Transverse colon (tissue), 4 donors: Measurements from ENCODE around the gene PPP1R12B. TPM values are rescaled to one million over a fixed set of nuclear protein-coding genes. Genes with fewer than 3 reads are reported as not detected.
"Not testable (repeated sequence)": the region's sequence is repeated elsewhere in the genome, so short reads cannot be mapped to it uniquely, and the experiment has no call there.

Source experiments
- DNase-seq: peaks from one replicate; pipeline ENCODE4 v3.0.0-alpha.2; 2019
- H3K27ac ChIP-seq, 4 donors: fragments of 200-600 bp; sonication (generic); 2 replicates each; pipeline ENCODE4 v1.5.1; 2016 to 2018; ENCODE audit warnings: inconsistent platforms in 4 of 4
- H3K27me3 ChIP-seq: fragments of 200-600 bp; sonication (generic); 2 replicates; pipeline ENCODE4 v1.5.1; 2017; ENCODE audit warnings: inconsistent platforms
- H3K36me3 ChIP-seq, 4 donors: fragments of 200-600 bp; sonication (generic); 2 replicates each; pipeline ENCODE4 v1.5.1; 2017 to 2019; ENCODE audit warnings: inconsistent platforms in 4 of 4
- H3K4me1 ChIP-seq, 4 donors: fragments of 200-600 bp; sonication (generic); 2 replicates each; pipeline ENCODE4 v1.5.1; 2017 to 2020; ENCODE audit warnings: inconsistent platforms in 4 of 4
- H3K4me3 ChIP-seq, 4 donors: fragments of 200-600 bp; sonication (generic); 1 replicate in 1 of 4; 2 replicates in 3 of 4; pipeline versions ENCODE4 v1.5.1 to v1.6.1; 2017 to 2019; ENCODE audit warnings: inconsistent platforms in 4 of 4
- H3K9me3 ChIP-seq, 2 donors: fragments of 200-600 bp; sonication (generic); 2 replicates each; pipeline ENCODE4 v1.5.1; 2017 to 2019; ENCODE audit warnings: inconsistent platforms in 2 of 2
- EP300 ChIP-seq: sonication (generic); formaldehyde crosslinking; IDR thresholded peaks from one replicate; pipeline ENCODE4 v1.6.1; 2017; ENCODE audit warnings: antibody characterized with exemption, low read depth
- POLR2A ChIP-seq: fragments of 450-650 bp; IDR thresholded peaks from one replicate; pipeline ENCODE4 v1.6.1; 2016; ENCODE audit warnings: antibody characterized with exemption, mild to moderate bottlenecking, moderate library complexity
- POLR2AphosphoS5 ChIP-seq, 3 donors: sonication (generic); formaldehyde crosslinking; IDR thresholded peaks; one replicate each; pipeline ENCODE4 v1.6.1; 2016; ENCODE audit warnings: antibody characterized with exemption in 3 of 3
- WGBS, 2 donors: methylation state at CpG; one replicate each; pipeline ENCODE4 v1.1.5; 2018; ENCODE audit warnings: low coverage in 1 of 2; 5-methylcytosine and 5-hydroxymethylcytosine counted together
- in situ Hi-C, 4 donors: fragments of 200-750 bp; cut with MboI; loops; one replicate each; pipeline versions ENCODE4 v1.15.0 to v1.15.1; 2017; ENCODE audit warnings: low sequenced_read_pairs in 3 of 4, low pct_ligation_motif_present in 1 of 4, low pct_unique_long_range_greater_than_20kb in 1 of 4
- intact Hi-C: fragments of 100-400 bp; cut with DNase I; formaldehyde crosslinking; loops from one replicate; pipeline ENCODE4 v1.15.1; 2023; ENCODE audit warnings: low total_unique reads
- total RNA-seq, 4 donors: library from RNA; depleted of rRNA; stranded (reverse); fragments of >200 nt; gene quantifications; one replicate each; pipeline ENCODE4 v1.1.0, GENCODE V29; 2016
- TF ChIP-seq, protein P1 (sequence below), 5 experiments: fragments of 200-600 bp in 3 of 5; fragments of 450-650 bp in 2 of 5; sonication (generic) in 3 of 5; IDR thresholded peaks; 1 replicate in 2 of 5; 2 replicates in 3 of 5; pipeline ENCODE4 v1.5.1; 2016 to 2017; ENCODE audit warnings: antibody characterized with exemption in 5 of 5, inconsistent platforms in 3 of 5, mild to moderate bottlenecking in 2 of 5, moderate library complexity in 1 of 5

Gene PPP1R12B
- total RNA-seq, 4 donors from 2014 or later: 92.7 to 254 (median 137) TPM

DNA sequence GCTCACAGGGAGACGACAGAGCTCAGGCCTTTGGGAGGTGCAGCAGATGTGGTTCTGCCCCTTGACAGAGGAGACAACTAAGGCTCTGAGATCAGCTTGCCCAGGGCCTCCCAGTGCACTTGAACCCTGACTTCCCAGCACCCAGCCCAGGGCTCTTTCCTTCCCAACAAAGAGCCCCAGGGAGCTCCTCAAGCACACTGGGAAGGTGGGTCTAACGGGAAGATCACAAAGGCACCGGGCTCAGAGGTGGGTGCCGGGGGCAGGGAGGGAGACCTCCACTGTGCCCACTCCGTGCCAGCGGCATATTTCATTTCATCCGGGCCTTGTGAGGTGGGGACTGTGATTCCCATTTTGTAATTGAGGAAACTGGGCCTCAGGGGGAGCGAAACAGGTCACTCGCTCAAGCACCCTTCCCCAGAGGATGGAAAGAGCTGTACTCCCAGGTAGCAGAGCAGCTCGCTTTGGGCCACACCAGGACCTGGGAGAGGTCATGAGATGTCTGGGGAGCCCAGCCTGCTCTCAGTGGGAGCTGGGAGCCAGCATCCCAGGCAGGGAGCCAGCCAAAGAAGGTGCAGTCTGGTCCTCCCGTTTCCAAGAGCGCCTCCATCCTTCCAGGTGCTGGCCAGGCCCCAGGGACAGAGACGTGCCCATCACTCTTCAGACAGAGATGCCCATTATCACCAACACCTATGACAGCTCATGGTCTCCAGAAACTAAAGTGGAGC is 279.5 kb downstream of the PPP1R12B start:
- peaks cover 15% of the 10 kb centered on the region for H3K27me3 ChIP-seq

DNA sequence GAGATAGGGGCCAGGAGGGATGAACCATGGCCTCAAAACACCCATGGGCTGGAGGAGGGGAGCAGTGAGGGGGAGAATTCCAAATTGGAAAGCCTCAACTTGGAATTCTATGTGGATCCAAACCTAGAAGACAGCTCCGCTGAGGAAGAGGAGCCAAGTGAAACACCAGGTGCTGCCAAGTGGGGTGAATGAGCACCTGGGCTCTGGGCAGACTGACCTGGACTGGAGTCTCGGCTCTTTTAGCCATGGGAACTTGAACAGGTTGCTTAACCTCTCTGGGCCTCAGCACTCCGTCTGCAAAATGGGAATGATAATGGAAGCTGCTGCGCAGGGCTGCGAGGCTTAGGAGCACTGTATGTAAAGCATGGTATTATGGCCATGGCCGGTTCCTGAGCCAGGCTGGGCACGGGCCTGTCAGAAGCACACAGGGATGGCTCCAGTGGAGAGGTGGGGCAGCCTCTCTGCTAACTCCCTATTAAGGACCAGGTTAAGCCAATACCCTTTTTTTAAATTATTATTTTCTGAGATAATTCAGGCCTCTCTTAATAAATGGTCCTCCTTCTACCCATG is 280.2 kb downstream of the PPP1R12B start:
- Histone ChIP-seq H3K27me3 (peaks cover 15% of the 10 kb centered on the region), H3K9me3 (no peaks in the 10 kb centered on the region), H3K4me1 (peaks cover 0 to 7% (median 5%) of the 10 kb centered on the region in 4 donors), H3K4me3 (no peak overlapping the region), H3K36me3 (no peaks in the 10 kb centered on the region), H3K27ac (no peak overlapping the region)
- WGBS, 2 donors: 79 to 90% methylated on average over 4 to 7 of the region's 7 CpGs
- TF ChIP-seq EP300: no peak
- TF ChIP-seq POLR2A: no peak
- TF ChIP-seq POLR2AphosphoS5 (IDR thresholded peaks at IDR 0.05): no peak
- TF ChIP-seq, protein P1, sequence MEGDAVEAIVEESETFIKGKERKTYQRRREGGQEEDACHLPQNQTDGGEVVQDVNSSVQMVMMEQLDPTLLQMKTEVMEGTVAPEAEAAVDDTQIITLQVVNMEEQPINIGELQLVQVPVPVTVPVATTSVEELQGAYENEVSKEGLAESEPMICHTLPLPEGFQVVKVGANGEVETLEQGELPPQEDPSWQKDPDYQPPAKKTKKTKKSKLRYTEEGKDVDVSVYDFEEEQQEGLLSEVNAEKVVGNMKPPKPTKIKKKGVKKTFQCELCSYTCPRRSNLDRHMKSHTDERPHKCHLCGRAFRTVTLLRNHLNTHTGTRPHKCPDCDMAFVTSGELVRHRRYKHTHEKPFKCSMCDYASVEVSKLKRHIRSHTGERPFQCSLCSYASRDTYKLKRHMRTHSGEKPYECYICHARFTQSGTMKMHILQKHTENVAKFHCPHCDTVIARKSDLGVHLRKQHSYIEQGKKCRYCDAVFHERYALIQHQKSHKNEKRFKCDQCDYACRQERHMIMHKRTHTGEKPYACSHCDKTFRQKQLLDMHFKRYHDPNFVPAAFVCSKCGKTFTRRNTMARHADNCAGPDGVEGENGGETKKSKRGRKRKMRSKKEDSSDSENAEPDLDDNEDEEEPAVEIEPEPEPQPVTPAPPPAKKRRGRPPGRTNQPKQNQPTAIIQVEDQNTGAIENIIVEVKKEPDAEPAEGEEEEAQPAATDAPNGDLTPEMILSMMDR (IDR thresholded peaks at IDR 0.05): no peak
- in situ Hi-C loops (no loop called here), intact Hi-C loops (no loop called here)
- DNase-seq: no peak

More for the DNA sequence above, 279.5 kb downstream of the PPP1R12B start:
- TF ChIP-seq POLR2A (no peak), POLR2AphosphoS5 (IDR thresholded peaks at IDR 0.05) (no peak), EP300 (no peak)
- TF ChIP-seq, protein P1 (IDR thresholded peaks at IDR 0.05): no peak
- H3K4me1 ChIP-seq: peaks cover 5 to 12% (median 5%) of the 10 kb centered on the region in 4 donors
- DNase-seq: no peak
- H3K9me3 ChIP-seq: no peaks in the 10 kb centered on the region
- no peak overlapping the region for H3K27ac ChIP-seq
- intact Hi-C loops (no loop called here), in situ Hi-C loops (no loop called here)
- H3K4me3 ChIP-seq: no peak overlapping the region
- 85% methylated on average over 13 of the region's 13 CpGs; no CpG with 5 or more reads in 1 of the 2 donors for WGBS, 2 donors
- no peaks in the 10 kb centered on the region for H3K36me3 ChIP-seq

DNA sequence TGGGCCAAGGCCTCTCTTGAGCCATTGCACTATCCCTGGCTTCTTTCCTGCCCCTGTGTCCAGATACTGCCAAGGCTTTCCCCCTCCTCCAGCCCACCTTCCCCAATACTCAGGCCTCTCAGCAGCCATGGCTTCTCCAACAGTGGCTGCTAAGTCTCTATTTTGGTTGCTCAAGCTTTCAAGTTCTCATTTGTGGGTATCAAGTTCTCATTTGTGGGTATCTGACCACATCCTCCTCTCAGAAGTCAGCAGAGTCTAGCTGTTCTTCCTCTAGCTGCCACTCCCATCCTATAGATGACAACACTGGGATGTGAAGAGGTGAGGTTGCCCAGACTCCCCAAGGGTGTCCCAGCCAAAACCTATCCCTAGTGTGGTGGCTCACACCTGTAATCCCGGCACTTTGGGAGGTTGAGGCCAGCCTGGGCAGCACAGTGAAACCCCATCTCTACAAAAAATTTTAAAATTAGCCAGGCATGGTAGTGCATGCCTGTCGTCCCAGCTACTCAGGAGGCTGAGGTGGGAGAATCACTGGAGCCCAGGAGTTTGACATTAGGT is 280.8 kb downstream of the PPP1R12B start:
- intact Hi-C loops, in situ Hi-C loops: not testable (repeated sequence)
- peaks cover 15% of the 10 kb centered on the region for H3K27me3 ChIP-seq

DNA sequence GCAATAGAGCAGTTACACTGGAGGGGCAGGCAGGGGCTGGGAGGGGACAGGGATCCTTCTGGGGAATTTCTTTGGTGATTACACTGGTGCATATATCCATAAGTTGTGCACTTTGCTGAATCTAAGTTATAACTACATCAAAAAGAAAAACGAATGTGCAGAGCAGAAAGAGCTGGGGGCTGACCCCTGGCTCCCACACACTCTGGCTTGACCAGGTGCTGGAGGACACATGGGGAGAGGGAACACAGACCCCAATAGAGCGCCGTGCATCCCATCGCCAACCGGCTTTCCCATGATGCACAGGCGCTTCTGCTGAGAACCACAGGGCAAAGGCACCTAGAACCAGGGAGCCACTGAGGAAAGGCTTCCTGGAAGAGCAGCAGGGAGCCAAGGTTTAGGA is 281.6 kb downstream of the PPP1R12B start:
- H3K27me3 ChIP-seq: peaks cover 15% of the 10 kb centered on the region
- H3K4me1 ChIP-seq, in situ Hi-C loops, DNase-seq, H3K4me3 ChIP-seq, H3K36me3 ChIP-seq, H3K9me3 ChIP-seq, H3K27ac ChIP-seq: not testable (repeated sequence)
- intact Hi-C loops: loop anchor here (10.0 kb wide), 1 partner anchor 145 kb away; no protein-coding TSS in a partner anchor
- WGBS, 2 donors: 80 to 84% methylated on average over 1 to 6 of the region's 6 CpGs

More for the DNA sequence above, 280.8 kb downstream of the PPP1R12B start:
- H3K4me1 ChIP-seq, DNase-seq, H3K9me3 ChIP-seq, H3K36me3 ChIP-seq, H3K4me3 ChIP-seq, H3K27ac ChIP-seq: not testable (repeated sequence)
- 79% methylated on average over 2 of the region's 2 CpGs; no CpG with 5 or more reads in 1 of the 2 donors for WGBS, 2 donors

DNA sequence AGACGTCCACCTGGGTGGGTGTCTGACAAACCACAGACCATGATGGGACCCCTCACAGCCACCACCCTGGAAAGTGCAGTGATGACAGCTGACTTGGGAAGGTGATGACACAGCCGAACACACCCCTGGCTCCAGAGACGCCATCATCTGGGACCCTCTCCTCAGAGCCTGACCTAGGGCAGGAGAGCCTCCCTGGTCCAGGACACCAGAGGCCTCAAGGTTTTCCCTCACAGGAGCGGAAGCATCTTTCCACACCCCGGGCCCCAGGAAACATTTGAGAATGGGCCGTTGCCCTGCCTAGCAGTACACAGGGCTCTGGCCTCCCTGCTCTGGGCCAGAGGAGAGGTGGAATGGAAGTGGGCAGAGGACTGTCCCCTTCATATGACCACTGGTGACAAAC is 282.0 kb downstream of the PPP1R12B start:
- WGBS, 2 donors: 84% methylated on average over 5 of the region's 6 CpGs; no CpG with 5 or more reads in 1 of the 2 donors
- H3K36me3 ChIP-seq: no peaks in the 10 kb centered on the region
- TF ChIP-seq EP300 (no peak), POLR2A (no peak), POLR2AphosphoS5 (IDR thresholded peaks at IDR 0.05) (no peak)
- TF ChIP-seq, protein P1 (IDR thresholded peaks at IDR 0.05): no peak
- peaks cover 0 to 7% (median 2%) of the 10 kb centered on the region in 4 donors for H3K4me1 ChIP-seq
- H3K27ac ChIP-seq: no peak overlapping the region
- DNase-seq: no peak
- no peak overlapping the region for H3K4me3 ChIP-seq
- H3K9me3 ChIP-seq: no peaks in the 10 kb centered on the region
- in situ Hi-C loops (no loop called here), intact Hi-C loops (loop anchor here (10.0 kb wide), 1 partner anchor 146 kb away; no protein-coding TSS in a partner anchor)
- H3K27me3 ChIP-seq: peaks cover 15% of the 10 kb centered on the region
